ENCODE measurements around the gene FKBP1A. TPM values are rescaled to one million over a fixed set of nuclear protein-coding genes. Genes with fewer than 3 reads are reported as not detected.
A peak's percentile ranks its signal among the peaks of the same experiment; 100 is the strongest.

FKBP1A gene
- total RNA-seq, 1 experiment from 2014 or later: 196 TPM

GRCh38 chr20:1440024-1440423 lies 47.2 kb upstream of the FKBP1A start:
- H4K5ac ChIP-seq (ENCODE audit: insufficient read length, low read depth, low read length): no peak overlapping the region
- H2AK5ac ChIP-seq (ENCODE audit: insufficient read length, low read length): no peak overlapping the region
- peak; percentile 80 for DNase-seq
- Mint-ChIP-seq H3K36me3 (ENCODE audit: insufficient read depth in 1 of 3, low read depth in 3 of 3) (peaks cover 19 to 34% (median 30%) of the 10 kb centered on the region in 3 experiments; a peak in 6 of 7 replicates), H3K27ac (no peak overlapping the region; a peak in 1 of 7 replicates), H3K27me3 (ENCODE audit: low read depth) (no peaks in the 10 kb centered on the region; the same call in 1 of the 2 replicates), H3K4me3 (no peak overlapping the region), H3K9me3 (no peaks in the 10 kb centered on the region; a peak in 1 of 5 replicates), H3K4me1 (peaks cover 2 to 21% of the 10 kb centered on the region in 2 experiments)
- no peaks in the 10 kb centered on the region for H3K9me3 ChIP-seq (ENCODE audit: control insufficient read depth, low read depth, low read length)
- no peak overlapping the region for H3K4ac ChIP-seq (ENCODE audit: low read depth, low read length)
- no peak overlapping the region for H3K18ac ChIP-seq (ENCODE audit: insufficient read length, low read depth, low read length)
- no peak overlapping the region for H3T11ph ChIP-seq (ENCODE audit: low read length)
- H2BK20ac ChIP-seq (ENCODE audit: low read depth, low read length, poor library complexity, severe bottlenecking): no peak overlapping the region
- no peaks in the 10 kb centered on the region for H3K79me1 ChIP-seq (ENCODE audit: insufficient read depth, low read depth, low read length, poor library complexity, severe bottlenecking)
- peak; percentile 71 for TF ChIP-seq CTCF (conservative IDR thresholded peaks at IDR 0.05)
- H3K23ac ChIP-seq (ENCODE audit: insufficient read length, low read depth, low read length): no peak overlapping the region
- no peak overlapping the region for H2BK15ac ChIP-seq (ENCODE audit: low read depth, low read length)
- H3K23me2 ChIP-seq (ENCODE audit: insufficient read length, low read depth, low read length, poor library complexity, severe bottlenecking): no peaks in the 10 kb centered on the region
- H4K91ac ChIP-seq (ENCODE audit: insufficient read length, low read depth, low read length): no peak overlapping the region
- H2AFZ ChIP-seq (ENCODE audit: low read length): no peak overlapping the region
- no peak overlapping the region for H3K56ac ChIP-seq (ENCODE audit: insufficient read length, low read depth, low read length)
- no peak overlapping the region for H3K4me2 ChIP-seq (ENCODE audit: insufficient read depth, insufficient read length, low read length)
- no peaks in the 10 kb centered on the region for H3K4me1 ChIP-seq (ENCODE audit: insufficient read depth, low read length)
- H3K79me2 ChIP-seq (ENCODE audit: insufficient read depth, low read length): no peaks in the 10 kb centered on the region
- WGBS (ENCODE audit: extremely low coverage, insufficient read length, low lambda C conversion rate): no CpG with 5 or more reads among the region's 6 CpGs
- H2BK5ac ChIP-seq (ENCODE audit: insufficient read length, low read length): no peak overlapping the region
- no peak overlapping the region for H4K8ac ChIP-seq (replicated peaks; ENCODE audit: insufficient read length, low read depth, low read length)
- H3K27me3 ChIP-seq (ENCODE audit: insufficient read depth, low read length): no peaks in the 10 kb centered on the region
- H2BK120ac ChIP-seq (ENCODE audit: low read depth, low read length, poor library complexity, severe bottlenecking): no peak overlapping the region
- no peak overlapping the region for H3K14ac ChIP-seq (ENCODE audit: insufficient read depth, low read length)
- H4K20me1 ChIP-seq (ENCODE audit: control insufficient read depth, insufficient read depth, insufficient read length): no peaks in the 10 kb centered on the region
- no peak overlapping the region for H2BK12ac ChIP-seq (ENCODE audit: insufficient read length, low read depth, low read length)
- no peak overlapping the region for H3K27ac ChIP-seq (ENCODE audit: insufficient read length, low read depth, low read length)
- H3K9ac ChIP-seq (ENCODE audit: extremely low read depth, insufficient read length, low read length): no peak overlapping the region

Data from H9 (cell line).